ENCODE measurements around the gene METTL17.

GRCh38 chr14:21033133-21033698, 43.4 kb downstream of the METTL17 start:
- TF ChIP-seq, protein P1, sequence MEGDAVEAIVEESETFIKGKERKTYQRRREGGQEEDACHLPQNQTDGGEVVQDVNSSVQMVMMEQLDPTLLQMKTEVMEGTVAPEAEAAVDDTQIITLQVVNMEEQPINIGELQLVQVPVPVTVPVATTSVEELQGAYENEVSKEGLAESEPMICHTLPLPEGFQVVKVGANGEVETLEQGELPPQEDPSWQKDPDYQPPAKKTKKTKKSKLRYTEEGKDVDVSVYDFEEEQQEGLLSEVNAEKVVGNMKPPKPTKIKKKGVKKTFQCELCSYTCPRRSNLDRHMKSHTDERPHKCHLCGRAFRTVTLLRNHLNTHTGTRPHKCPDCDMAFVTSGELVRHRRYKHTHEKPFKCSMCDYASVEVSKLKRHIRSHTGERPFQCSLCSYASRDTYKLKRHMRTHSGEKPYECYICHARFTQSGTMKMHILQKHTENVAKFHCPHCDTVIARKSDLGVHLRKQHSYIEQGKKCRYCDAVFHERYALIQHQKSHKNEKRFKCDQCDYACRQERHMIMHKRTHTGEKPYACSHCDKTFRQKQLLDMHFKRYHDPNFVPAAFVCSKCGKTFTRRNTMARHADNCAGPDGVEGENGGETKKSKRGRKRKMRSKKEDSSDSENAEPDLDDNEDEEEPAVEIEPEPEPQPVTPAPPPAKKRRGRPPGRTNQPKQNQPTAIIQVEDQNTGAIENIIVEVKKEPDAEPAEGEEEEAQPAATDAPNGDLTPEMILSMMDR (IDR thresholded peaks at IDR 0.05): no peak
- no peak for TF ChIP-seq POLR2A (IDR thresholded peaks at IDR 0.05)

Data from thyroid gland (tissue), 4 donors.